ENCODE measurements around the gene PIM3. TPM values are rescaled to one million over a fixed set of nuclear protein-coding genes. Genes with fewer than 3 reads are reported as not detected.
A peak's percentile ranks its signal among the peaks of the same experiment; 100 is the strongest.

PIM3 gene
- total RNA-seq, 6 experiments from 2014 or later: 14.8 to 18.8 (median 17.4) TPM

- Mint-ChIP-seq H3K4me1 (ENCODE audit: low read depth) (no peaks in the 10 kb centered on the region), H3K27me3 (ENCODE audit: insufficient read depth) (peaks cover 18% of the 10 kb centered on the region), H3K9me3 (no peaks in the 10 kb centered on the region), H3K36me3 (ENCODE audit: low read depth) (no peaks in the 10 kb centered on the region), H3K27ac (no peak overlapping the region), H3K4me3 (no peak overlapping the region)
- no peak for TF ChIP-seq CTCF (IDR thresholded peaks at IDR 0.05)
- DNase-seq: no peak
These were observed 51.1 kb downstream of the PIM3 start for GRCh38 chr22:50011447-50012210.

- Mint-ChIP-seq H3K27me3 (ENCODE audit: insufficient read depth) (peaks cover 20% of the 10 kb centered on the region), H3K27ac (no peak within 1 kb of the TSS), H3K9me3 (no peaks in the 10 kb centered on the region), H3K36me3 (ENCODE audit: low read depth) (no peaks in the 10 kb centered on the region), H3K4me3 (no peak within 1 kb of the TSS), H3K4me1 (ENCODE audit: low read depth) (no peaks in the 10 kb centered on the region)
- peak; percentile 6 for DNase-seq
- no peak; the same call in 1 of the 2 replicates for TF ChIP-seq CTCF (IDR thresholded peaks at IDR 0.05)
These were observed 51.9 kb downstream of the PIM3 start, which contains the start of gene IL17REL for GRCh38 chr22:50012211-50013181. Gene IL17REL (minus strand): TSS chr22:50012765. CDS start chr22:50012646, 119 bp downstream.

Small RNA genes within 50 kb of the gene (microRNA-seq; reads per million reads assigned to microRNA genes)
- not detected for gene MIR6821

Other genes starting within 250 kb of the PIM3 start
- gene BRD1, start 132.9 kb upstream of the PIM3 start, total RNA-seq (2021; fragmentation: NEBNext Ultra II Directional; extraction: Animal tissue kit (Norgen Biotek cat#: 25700)): 10 to 100 TPM; 17.2 to 20.8 (median 18.1) TPM
- gene ZBED4, start 106.9 kb upstream of the PIM3 start, total RNA-seq (2021; fragmentation: NEBNext Ultra II Directional; extraction: Animal tissue kit (Norgen Biotek cat#: 25700)): 10 to 100 TPM in 1 of 6 experiments, 1 to 10 TPM in 5; 7.9 to 10.9 (median 9.0) TPM
- 10 to 100 TPM; 17.2 to 25.1 (median 20.2) TPM for gene ALG12, start 42.3 kb upstream of the PIM3 start, total RNA-seq (2021; fragmentation: NEBNext Ultra II Directional; extraction: Animal tissue kit (Norgen Biotek cat#: 25700))
- gene CRELD2, start 42.1 kb upstream of the PIM3 start, total RNA-seq (2021; fragmentation: NEBNext Ultra II Directional; extraction: Animal tissue kit (Norgen Biotek cat#: 25700)): 10 to 100 TPM; 67.9 to 86.8 (median 78.5) TPM
- not detected for gene IL17REL, start 52.0 kb downstream of the PIM3 start, total RNA-seq (2021; fragmentation: NEBNext Ultra II Directional; extraction: Animal tissue kit (Norgen Biotek cat#: 25700))
- gene TTLL8, start 97.5 kb downstream of the PIM3 start, total RNA-seq (2021; fragmentation: NEBNext Ultra II Directional; extraction: Animal tissue kit (Norgen Biotek cat#: 25700)): not detected
- not detected for gene MLC1, start 124.7 kb downstream of the PIM3 start, total RNA-seq (2021; fragmentation: NEBNext Ultra II Directional; extraction: Animal tissue kit (Norgen Biotek cat#: 25700))
- 1 to 10 TPM in 1 of 6 experiments, under 1 TPM in 5; 0.09 to 1.3 (median 0.26) TPM for gene MOV10L1, start 129.2 kb downstream of the PIM3 start, total RNA-seq (2021; fragmentation: NEBNext Ultra II Directional; extraction: Animal tissue kit (Norgen Biotek cat#: 25700))
- 1 to 10 TPM; 1.2 to 2.3 (median 1.3) TPM for gene PANX2, start 210.0 kb downstream of the PIM3 start, total RNA-seq (2021; fragmentation: NEBNext Ultra II Directional; extraction: Animal tissue kit (Norgen Biotek cat#: 25700))
- 10 to 100 TPM; 25.0 to 36.0 (median 27.6) TPM for gene TRABD, start 225.1 kb downstream of the PIM3 start, total RNA-seq (2021; fragmentation: NEBNext Ultra II Directional; extraction: Animal tissue kit (Norgen Biotek cat#: 25700))
- 10 to 100 TPM; 14.4 to 18.0 (median 16.0) TPM for gene SELENOO, start 240.2 kb downstream of the PIM3 start, total RNA-seq (2021; fragmentation: NEBNext Ultra II Directional; extraction: Animal tissue kit (Norgen Biotek cat#: 25700))

All from HFFc6 (cell line).